Epidermal melanocyte (primary cell): ENCODE results near the gene TPRN.

Experiments
- DNase-seq: peaks from one replicate; pipeline ENCODE4 v3.0.0; 2011; ENCODE audit warnings: low spot score; ENCODE audit not compliant: insufficient read length

Gene TPRN

GRCh38 chr9:137189297-137190295 is 10.9 kb downstream of the TPRN start:
- no peak for DNase-seq

DNA sequence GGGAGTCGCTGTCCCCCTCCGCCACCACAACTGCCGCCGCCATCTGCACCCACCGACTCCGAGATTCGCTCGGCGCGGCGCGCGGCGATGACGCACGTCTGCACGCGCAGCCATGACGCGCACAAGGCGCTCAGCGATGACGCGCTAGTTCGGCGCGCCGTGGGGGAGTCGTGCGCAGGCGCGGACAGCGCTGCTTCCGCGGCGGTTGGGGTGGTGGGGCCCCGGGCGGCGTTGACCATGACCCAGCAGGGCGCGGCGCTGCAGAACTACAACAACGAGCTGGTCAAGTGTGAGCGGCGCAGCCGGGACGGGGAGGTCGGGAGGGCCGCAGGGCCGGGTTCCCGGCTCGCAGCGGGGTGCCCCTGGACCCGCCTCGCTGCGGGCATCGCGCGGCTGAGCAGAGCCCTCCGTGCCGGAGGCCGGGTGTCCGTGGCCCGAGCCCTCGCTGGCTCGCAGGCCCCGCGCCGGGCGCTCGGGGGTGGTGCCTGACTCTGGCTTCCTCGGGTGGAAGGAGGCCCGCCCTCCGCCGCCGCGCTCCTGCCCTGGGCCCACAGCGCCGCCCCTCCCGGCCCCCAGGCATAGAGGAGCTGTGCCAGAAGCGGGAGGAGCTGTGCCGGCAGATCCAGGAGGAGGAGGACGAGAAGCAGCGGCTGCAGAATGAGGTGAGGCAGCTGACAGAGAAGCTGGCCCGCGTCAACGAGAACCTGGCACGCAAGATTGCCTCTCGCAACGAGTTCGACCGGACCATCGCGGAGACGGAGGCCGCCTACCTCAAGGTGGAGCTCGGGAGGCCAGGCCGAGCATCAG is 11.8 kb downstream of the TPRN start, which contains the start of the genes ANAPC2 and SSNA1:
Gene ANAPC2, minus strand, starts transcription at position 71 of the 807 bp plus-strand sequence. Its CDS starts 28 bp downstream, at position 43.
Gene SSNA1, plus strand, starts transcription at position 187 of the 807 bp plus-strand sequence. Its CDS starts 51 bp downstream, at position 238.
- DNase-seq, result peak; percentile 90

- no peak for DNase-seq
These were observed 12.5 kb downstream of the TPRN start for GRCh38 chr9:137188086-137188489.

DNA sequence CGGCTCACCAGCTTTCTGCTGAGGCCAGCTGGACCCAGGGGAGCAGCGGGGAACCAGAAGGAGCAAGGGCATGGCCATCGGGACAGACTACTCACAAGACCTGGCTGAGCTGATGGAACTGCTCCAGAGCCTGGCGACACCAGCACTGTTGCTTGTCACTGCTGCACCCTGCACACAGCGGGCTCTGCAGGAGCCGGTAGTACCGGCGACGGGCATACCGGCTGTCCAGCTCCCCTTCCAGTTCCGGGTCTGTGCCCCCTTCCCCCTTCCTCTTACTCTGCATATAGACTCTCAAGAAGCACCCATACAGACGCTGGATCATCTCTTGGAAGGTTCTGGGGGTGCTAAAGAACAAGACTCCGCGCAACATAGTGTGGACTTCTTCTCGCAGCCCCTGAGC is 13.2 kb downstream of the TPRN start:
- no peak for DNase-seq

GRCh38 chr9:137186385-137186784 is 14.2 kb downstream of the TPRN start:
- no peak for DNase-seq

DNA sequence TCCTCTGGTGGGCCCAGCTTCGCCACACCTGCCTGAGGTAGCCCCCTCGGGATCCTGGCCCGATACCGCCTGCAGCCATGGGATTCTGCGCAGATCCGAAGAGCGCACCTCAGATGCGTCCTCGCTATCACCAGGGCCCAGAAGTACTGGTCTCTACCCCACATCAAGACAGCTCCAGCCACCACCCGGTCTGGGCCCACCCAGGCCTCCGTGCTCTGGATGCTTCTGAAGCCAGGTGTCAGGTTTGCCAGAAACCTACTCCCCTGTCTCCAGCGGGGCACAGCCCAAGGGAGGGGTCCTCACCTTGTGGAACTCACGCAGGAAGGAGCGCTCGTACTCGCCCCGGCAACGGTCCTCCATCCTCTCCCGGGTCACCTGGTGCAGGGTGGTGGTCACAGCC is 14.6 kb downstream of the TPRN start:
- DNase-seq, result no peak

GRCh38 chr9:137184881-137185660 is 15.5 kb downstream of the TPRN start:
- DNase-seq, result no peak

- DNase-seq, result no peak
These were observed 16.5 kb downstream of the TPRN start for GRCh38 chr9:137183980-137184595.

DNA sequence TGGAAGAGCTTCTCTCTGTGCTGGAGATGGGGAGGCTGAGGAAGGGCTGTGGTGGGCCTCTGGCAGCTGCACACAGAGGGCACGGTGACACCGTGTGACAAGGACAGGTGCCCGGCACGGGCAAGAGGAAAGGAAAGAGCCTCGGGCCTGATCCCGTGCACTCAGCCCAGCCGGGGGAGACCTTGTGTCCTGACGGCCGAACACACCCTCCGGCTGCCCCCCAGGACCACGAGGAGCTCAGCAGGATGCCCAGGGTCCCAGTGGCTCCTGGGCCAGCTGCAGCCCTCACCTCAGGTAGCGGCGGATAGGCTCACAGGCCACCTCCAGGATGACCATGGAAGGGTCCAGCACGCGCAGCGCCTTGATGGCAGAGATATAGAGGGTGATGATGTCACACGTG is 17.7 kb downstream of the TPRN start:
- no peak for DNase-seq

- DNase-seq, result no peak
These were observed 18.9 kb downstream of the TPRN start for GRCh38 chr9:137181680-137182079.

- no peak for DNase-seq
These were observed 20.1 kb downstream of the TPRN start for GRCh38 chr9:137180491-137180890.

DNA sequence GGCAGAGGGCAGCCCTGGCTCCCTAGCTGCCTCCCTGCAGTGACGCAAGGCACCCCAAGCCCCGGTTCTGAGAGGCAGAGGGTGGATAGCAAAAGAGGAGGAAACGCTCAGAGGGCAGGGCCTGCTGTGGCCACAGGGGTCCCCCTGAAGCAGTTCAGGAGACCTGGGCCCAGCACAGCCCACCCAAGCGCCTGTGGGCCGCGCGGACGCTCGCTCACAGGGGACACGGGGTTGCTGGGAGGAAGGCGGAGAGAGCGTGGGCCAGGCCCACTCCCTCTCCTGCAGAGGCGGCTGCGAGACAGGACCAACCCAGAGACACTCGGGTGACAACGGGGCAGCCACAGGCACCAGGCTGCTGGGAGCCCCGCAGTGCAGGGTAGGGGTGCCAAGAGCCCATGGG is 20.8 kb downstream of the TPRN start:
- no peak for DNase-seq

DNA sequence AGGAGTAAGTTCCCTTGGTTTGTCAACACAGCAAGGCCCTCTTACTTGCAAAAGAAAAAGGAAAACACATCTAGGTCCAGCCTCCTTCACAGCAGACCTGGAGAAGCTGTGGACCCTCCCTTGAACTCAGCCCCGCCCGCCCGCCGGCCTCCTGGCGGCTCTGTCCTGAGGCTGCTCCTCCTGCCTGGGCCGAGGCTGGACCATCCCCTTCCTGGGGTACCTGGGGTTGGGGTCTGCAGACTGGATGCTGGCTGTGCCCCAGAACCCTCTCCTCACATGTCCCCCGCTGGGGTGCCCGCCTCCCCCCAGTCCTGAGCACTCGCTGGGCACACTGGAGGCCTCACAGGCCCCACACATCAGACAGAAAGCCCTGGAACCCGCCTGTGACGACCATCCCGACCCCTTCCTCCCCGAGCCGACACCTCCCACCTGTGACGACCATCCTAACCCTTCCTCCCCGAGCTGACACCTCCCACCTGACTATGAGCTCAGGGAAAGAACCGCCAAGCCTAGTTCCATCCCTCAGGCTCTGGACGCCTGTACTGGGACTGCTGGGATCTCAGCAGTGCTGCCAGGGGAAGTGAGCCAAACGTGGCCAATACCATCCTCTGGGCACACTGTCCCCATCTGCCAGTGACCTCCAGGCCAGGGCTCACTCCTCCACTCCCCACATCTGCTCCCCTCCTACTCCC is 21.5 kb downstream of the TPRN start:
- DNase-seq, result no peak

DNA sequence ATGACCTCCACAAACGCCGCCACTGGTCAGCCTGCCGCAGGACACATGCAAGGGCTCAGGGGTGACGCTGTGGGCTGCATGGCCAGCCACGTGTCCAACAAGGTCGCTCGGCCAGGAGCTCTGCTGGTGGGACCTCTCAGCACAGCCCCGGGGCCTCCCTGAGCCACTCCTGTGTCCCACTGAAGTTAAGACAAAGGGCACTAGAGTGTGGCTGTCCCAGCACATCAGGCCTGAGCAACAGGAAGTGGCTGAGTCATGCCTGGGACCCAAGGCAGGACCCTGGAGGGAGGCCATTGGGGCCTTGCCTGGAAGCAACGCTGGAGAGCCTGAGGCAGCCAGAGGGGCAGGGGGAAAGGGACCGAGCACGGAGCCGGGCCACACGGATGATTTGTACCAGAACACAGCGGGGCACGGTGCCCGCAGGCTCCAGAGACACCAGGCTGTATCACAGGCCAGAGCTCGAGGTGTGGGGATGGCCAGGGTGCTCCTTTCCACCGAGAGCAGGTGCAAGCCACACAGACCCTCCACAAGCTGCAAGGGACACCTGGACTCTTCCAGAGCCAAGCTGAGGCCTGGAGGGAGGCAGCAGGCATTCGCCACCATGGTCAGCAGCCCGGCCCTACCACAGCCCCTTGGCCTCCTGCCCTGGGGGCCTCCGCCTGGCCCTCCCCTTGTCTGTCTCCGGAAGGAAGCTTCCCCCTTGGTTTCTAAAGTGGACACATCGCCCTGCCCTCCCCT is 22.2 kb downstream of the TPRN start:
- DNase-seq, result no peak

DNA sequence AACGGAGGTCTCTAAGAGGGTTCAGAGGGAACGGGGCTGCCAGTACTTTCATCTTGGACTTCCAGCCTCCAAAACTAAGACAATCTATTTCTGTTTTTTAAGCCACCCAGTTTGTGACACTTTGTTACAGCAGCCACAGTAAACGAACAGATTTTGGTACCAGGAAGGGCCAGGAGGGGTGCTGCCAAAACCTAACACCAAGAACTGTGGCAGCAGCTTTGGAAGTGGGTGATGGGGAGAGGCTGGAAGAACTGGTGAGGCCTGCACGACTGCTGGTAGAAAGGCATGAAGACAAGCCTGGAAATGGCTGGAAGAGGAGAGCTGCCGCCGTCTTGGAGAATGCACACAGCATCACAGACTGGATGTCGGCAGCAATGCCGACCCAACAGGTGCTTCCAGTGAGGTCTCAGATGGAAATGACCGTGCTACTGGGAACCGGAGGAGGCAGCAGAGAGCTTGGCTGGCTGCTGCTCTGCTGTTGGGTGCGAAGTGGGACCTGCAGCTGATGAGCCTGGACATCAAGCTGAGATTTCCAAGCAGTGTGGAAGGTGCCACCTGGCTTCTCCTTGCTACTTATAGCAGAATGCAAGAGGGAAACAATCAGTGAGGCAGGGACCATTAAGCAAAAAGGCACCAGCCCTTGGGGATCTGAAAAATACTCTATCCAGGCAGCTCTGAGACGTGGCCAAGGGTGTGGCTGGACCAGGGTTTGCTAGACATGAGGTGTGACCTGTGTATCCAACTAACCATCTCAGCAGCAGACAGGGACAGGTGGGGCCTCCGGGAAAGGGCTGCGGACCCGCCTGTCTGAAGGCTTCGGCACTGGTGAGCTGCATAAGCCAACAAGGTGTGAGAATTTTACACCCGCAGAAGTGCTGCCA is 24.0 kb downstream of the TPRN start:
- DNase-seq, result peak; percentile 68

DNA sequence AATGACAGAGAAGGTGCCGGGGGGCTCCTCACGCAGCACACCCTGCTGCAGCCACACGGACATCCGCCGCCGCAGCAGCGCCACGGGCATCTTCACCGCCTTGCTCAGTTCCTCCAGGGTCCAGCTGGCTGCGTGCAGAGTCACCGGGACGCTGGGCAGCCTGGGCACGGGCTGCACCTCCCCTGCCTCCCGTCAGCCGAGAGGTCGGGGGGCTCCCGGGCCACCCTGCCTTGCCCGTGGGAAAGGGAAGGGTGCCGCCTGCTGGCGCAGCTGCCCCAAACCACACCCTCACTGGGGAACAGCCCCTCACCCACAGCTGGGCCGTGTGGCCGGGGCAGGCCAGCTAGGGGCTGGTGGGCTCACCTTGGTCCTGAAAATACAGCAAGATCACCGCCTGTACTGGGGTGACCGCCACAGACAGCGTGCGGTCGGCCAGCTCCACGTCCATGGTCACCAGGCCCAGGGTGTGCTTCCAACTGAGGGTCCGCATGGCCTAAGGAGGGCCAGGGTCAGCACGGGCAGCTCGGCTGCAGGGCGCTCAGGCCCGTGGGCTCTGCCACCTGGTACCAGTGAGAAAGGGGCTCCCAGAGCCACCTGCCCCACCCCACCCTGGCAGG is 25.1 kb downstream of the TPRN start:
- no peak for DNase-seq

DNA sequence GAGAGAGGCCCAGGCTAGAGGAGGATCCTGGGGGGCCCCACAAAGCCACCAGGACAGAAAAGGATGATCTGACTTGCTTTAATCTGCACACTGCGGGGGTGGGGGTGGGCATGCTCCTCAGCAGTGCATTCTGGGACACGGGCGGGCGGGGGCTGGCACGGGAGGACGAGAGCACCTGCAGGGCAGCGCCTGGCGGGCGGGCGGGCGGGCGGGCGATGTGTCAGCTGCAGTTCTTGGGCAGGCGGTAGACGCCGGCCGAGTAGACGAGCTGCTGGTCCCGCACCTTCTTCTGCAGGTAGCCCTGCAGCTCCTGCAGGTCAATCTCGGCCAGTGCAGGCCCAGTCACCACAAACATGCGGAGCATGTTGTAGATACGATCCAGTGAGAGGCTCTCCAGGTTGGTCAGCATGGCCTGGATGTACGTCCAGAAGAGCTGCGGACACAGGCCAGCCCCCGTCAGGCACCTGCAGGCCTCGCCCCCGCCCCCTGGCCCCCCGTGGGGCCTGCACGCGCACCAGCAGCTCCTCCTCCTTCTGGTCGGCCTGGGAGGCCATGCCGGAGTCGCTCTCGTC is 25.7 kb downstream of the TPRN start:
- no peak for DNase-seq
